Smooth muscle cell of the coronary artery (primary cell): ENCODE measurements around the gene PI16. TPM values are rescaled to one million over a fixed set of nuclear protein-coding genes. Genes with fewer than 3 reads are reported as not detected.

Experiments
- total RNA-seq: library from RNA; depleted of rRNA; stranded (reverse); fragments of >200 nt; gene quantifications from 2 replicates; pipeline ENCODE4 v1.2.3, GENCODE V29; 2014; ENCODE audit warnings: low replicate concordance

Gene PI16
- total RNA-seq: under 0.01 and 18.0 TPM in 2 replicates

GRCh38 chr6:36954262-36954931 lies at the start of gene PI16:
TSS of gene PI16 (plus strand) at chr6:36954738. CDS start at chr6:36954761, 23 bp downstream.

GRCh38 chr6:36985808-36986703 lies 31.5 kb downstream of the PI16 start, which contains the start of gene MTCH1:
TSS of gene MTCH1 (minus strand) at chr6:36986196. CDS start at chr6:36986173, 23 bp downstream.

GRCh38 chr6:37005061-37005810 lies 50.7 kb downstream of the PI16 start, which contains the start of gene FGD2:
TSS of gene FGD2 (plus strand) at chr6:37005655. CDS start at chr6:37005818, 163 bp downstream.

Other genes with a start within 250 kb of the PI16 start
- gene CPNE5, start 115.3 kb upstream of the PI16 start, total RNA-seq: 0.08 TPM in 1 of 2 replicates, not detected in the other
- gene PPIL1, start 79.9 kb upstream of the PI16 start, total RNA-seq: 5.7 and 26.2 TPM in 2 replicates
- gene C6orf89, start 68.8 kb upstream of the PI16 start, total RNA-seq: 21.6 and 36.2 TPM in 2 replicates
- 223 and 309 TPM in 2 replicates for gene MTCH1, start 31.5 kb downstream of the PI16 start, total RNA-seq
- gene FGD2, start 50.9 kb downstream of the PI16 start, total RNA-seq: not detected in 2 replicates
- gene PIM1, start 215.4 kb downstream of the PI16 start, total RNA-seq: 10.9 and 25.2 TPM in 2 replicates